Fibroblast of lung (primary cell): ENCODE results near the gene MYO18B.

Experiments
- CTCF ChIP-seq, 2 donors: IDR thresholded peaks in 1 of 2; conservative IDR thresholded peaks in 1 of 2; 1 replicate in 1 of 2; 2 replicates in 1 of 2; pipeline ENCODE4 v1.5.1; 2011 to 2012; ENCODE audit warnings: low read length in 2 of 2, control low read depth in 1 of 2, inconsistent platforms in 1 of 2, low read depth in 1 of 2, mild to moderate bottlenecking in 1 of 2
- EZH2 ChIP-seq: IDR thresholded peaks from 2 replicates; pipeline ENCODE4 v1.5.1; 2012; ENCODE audit warnings: low read length, control low read depth, mild to moderate bottlenecking; ENCODE audit errors: missing control alignments

- TF ChIP-seq CTCF (conservative IDR thresholded peaks at IDR 0.05 in 1 of 2, IDR thresholded peaks at IDR 0.05 in 1 of 2; ENCODE audit: low read depth in 1 of 2, low read length in 2 of 2) (no peak), EZH2 (no peak)
Measured at GRCh38 chr22:25959818-25960774, 218.1 kb downstream of the MYO18B start.
